Uterus (tissue), 2 donors: Measurements from ENCODE around the gene NEBL.

Source experiments
- CTCF ChIP-seq, 4 experiments: fragments of 200-600 bp in 2 of 4; fragments of 450-650 bp in 2 of 4; sonication (generic) in 2 of 4; IDR thresholded peaks; one replicate each; pipeline ENCODE4 v1.5.1; 2016 to 2019; ENCODE audit warnings: antibody characterized with exemption in 4 of 4, mild to moderate bottlenecking in 2 of 4, moderate library complexity in 1 of 4
- POLR2A ChIP-seq, 2 donors: fragments of 450-650 bp; IDR thresholded peaks; one replicate each; pipeline ENCODE4 v1.6.1; 2016; ENCODE audit warnings: antibody characterized with exemption in 2 of 2, mild to moderate bottlenecking in 1 of 2, moderate library complexity in 1 of 2

GRCh38 chr10:20841419-20841818 lies 55.7 kb downstream of the NEBL start:
- TF ChIP-seq POLR2A (IDR thresholded peaks at IDR 0.05) (no peak), CTCF (IDR thresholded peaks at IDR 0.05) (no peak)
